ENCODE results near the gene IQCE. TPM values are rescaled to one million over a fixed set of nuclear protein-coding genes. Genes with fewer than 3 reads are reported as not detected.
A peak's percentile ranks its signal among the peaks of the same experiment; 100 is the strongest.

Gene IQCE
- total RNA-seq, 1 donor from 2014 or later: 12.0 TPM

GRCh38 chr7:2603044-2603965 is 44.5 kb downstream of the IQCE start:
- Mint-ChIP-seq H3K36me3 (ENCODE audit: unreplicated experiment) (no peaks in the 10 kb centered on the region), H3K27me3 (ENCODE audit: unreplicated experiment) (peaks cover 4% of the 10 kb centered on the region), H3K4me3 (ENCODE audit: unreplicated experiment) (no peak overlapping the region), H3K9me3 (ENCODE audit: unreplicated experiment) (peaks cover 5% of the 10 kb centered on the region), H3K27ac (ENCODE audit: unreplicated experiment) (no peak overlapping the region), H3K4me1 (ENCODE audit: low read depth, unreplicated experiment) (peaks cover 8% of the 10 kb centered on the region)
- TF ChIP-seq CTCF (IDR thresholded peaks at IDR 0.05; ENCODE audit: partially characterized antibody, unreplicated experiment): no peak
- no peak for DNase-seq

DNA sequence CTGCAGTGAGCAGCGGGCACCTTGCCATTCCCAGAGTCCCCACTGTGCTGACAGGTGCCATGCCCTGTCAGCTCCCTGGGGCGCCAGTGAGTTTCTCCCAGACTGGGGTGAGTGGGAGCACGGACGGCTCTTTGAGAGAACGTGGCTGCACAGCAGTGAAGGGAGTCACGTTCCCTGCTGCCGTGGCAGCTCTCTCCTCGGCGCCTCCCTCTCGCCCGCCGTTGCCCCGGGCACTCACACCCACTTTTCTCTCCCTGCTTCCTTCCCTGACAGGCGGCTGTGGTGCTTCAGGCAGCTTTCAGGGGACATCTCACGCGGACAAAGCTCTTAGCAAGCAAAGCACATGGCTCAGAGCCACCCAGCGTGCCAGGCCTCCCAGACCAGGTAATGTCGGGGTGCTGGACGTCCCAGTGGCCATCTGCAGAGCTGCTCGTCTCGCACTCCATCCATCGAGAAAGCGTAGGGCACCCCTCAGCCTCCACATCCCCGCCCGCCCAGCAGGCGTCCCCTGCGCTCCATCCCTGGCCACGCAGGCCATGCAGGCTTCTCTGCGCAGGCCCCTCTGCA is 45.9 kb downstream of the IQCE start:
- DNase-seq: no peak
- no peaks in the 10 kb centered on the region for H3K36me3 Mint-ChIP-seq (ENCODE audit: unreplicated experiment)
- peaks cover 2% of the 10 kb centered on the region for H3K27me3 Mint-ChIP-seq (ENCODE audit: unreplicated experiment)
- TF ChIP-seq CTCF (IDR thresholded peaks at IDR 0.05; ENCODE audit: partially characterized antibody, unreplicated experiment): no peak
- H3K9me3 Mint-ChIP-seq (ENCODE audit: unreplicated experiment): peaks cover 6% of the 10 kb centered on the region
- peaks cover 8% of the 10 kb centered on the region for H3K4me1 Mint-ChIP-seq (ENCODE audit: low read depth, unreplicated experiment)
- H3K27ac Mint-ChIP-seq (ENCODE audit: unreplicated experiment): no peak overlapping the region
- no peak overlapping the region for H3K4me3 Mint-ChIP-seq (ENCODE audit: unreplicated experiment)

GRCh38 chr7:2605608-2606538 is 47.1 kb downstream of the IQCE start:
- Mint-ChIP-seq H3K9me3 (ENCODE audit: unreplicated experiment) (peaks cover 6% of the 10 kb centered on the region), H3K4me3 (ENCODE audit: unreplicated experiment) (no peak overlapping the region), H3K27ac (ENCODE audit: unreplicated experiment) (no peak overlapping the region), H3K4me1 (ENCODE audit: low read depth, unreplicated experiment) (peaks cover 11% of the 10 kb centered on the region), H3K36me3 (ENCODE audit: unreplicated experiment) (no peaks in the 10 kb centered on the region), H3K27me3 (ENCODE audit: unreplicated experiment) (peaks cover 2% of the 10 kb centered on the region)
- TF ChIP-seq CTCF (IDR thresholded peaks at IDR 0.05; ENCODE audit: partially characterized antibody, unreplicated experiment): no peak
- DNase-seq: no peak

DNA sequence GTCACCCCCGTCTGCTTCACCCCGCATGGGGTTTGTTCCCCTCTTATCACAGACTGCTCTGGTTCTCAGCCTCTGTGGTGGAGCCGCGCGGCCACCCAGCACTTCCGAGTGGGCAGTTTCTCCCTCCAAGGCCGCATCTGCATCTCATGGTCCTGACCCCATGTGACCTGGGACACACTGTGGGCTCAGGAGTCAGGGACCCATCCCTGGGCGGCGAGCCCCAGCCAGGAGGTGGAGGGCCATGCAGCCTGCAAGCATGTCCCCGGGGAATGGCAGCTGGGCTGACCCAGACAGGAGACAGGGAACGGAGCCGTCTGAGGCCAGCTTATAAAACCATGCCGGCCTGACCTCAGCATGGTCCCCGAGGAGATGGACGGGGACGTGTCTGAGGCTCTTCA is 47.8 kb downstream of the IQCE start:
- no peaks in the 10 kb centered on the region for H3K36me3 Mint-ChIP-seq (ENCODE audit: unreplicated experiment)
- H3K27ac Mint-ChIP-seq (ENCODE audit: unreplicated experiment): no peak overlapping the region
- peaks cover 6% of the 10 kb centered on the region for H3K9me3 Mint-ChIP-seq (ENCODE audit: unreplicated experiment)
- DNase-seq: peak; percentile 63
- peaks cover 2% of the 10 kb centered on the region for H3K27me3 Mint-ChIP-seq (ENCODE audit: unreplicated experiment)
- no peak overlapping the region for H3K4me3 Mint-ChIP-seq (ENCODE audit: unreplicated experiment)
- peaks cover 11% of the 10 kb centered on the region for H3K4me1 Mint-ChIP-seq (ENCODE audit: low read depth, unreplicated experiment)
- no peak for TF ChIP-seq CTCF (IDR thresholded peaks at IDR 0.05; ENCODE audit: partially characterized antibody, unreplicated experiment)

Measured in glutamatergic neuron (in vitro differentiated cells).